Endothelial cell of umbilical vein (primary cell): Measurements from ENCODE around the gene SENP5. TPM values are rescaled to one million over a fixed set of nuclear protein-coding genes. Genes with fewer than 3 reads are reported as not detected.

Experiments used
- BruUV-seq: library from RNA; stranded (reverse); fragments of 400-500 nt; replicated peaks from 2 replicates; lab custom pipeline; 2021; lab: Mats Ljungman, UMichigan
- CTCF ChIA-PET: fragments of 300-600, 350-600 bp; sonication (Branson Sonifier 250); formaldehyde crosslinking; loops from one replicate; lab custom pipeline; 2021; ENCODE audit warnings: antibody characterized with exemption, inconsistent platforms; lab: Charles Lee
- POLR2A ChIA-PET: fragments of 300-600, 350-600 bp; sonication (Branson Sonifier 250); formaldehyde crosslinking; loops from one replicate; lab custom pipeline; 2021; ENCODE audit warnings: antibody characterized with exemption, inconsistent platforms; lab: Charles Lee
- DNase-seq: peaks from one replicate; pipeline ENCODE4 v3.0.0-alpha.2; 2011; ENCODE audit warnings: low read depth, low spot score
- FAIRE-seq: peaks from 2 replicates; lab custom pipeline; 2011; peaks lifted over from hg19 to GRCh38; lab: Jason Lieb, UNC
- H2AFZ ChIP-seq: 2 replicates; pipeline ENCODE4 v1.6.0; 2012; ENCODE audit warnings: low read depth, low read length, control low read depth, inconsistent platforms
- H3K27ac ChIP-seq: 2 replicates; pipeline ENCODE4 v1.5.1; 2011; ENCODE audit warnings: low read depth, mild to moderate bottlenecking, control low read depth, low read length, moderate library complexity; ENCODE audit not compliant: insufficient read depth
- H3K27me3 ChIP-seq, 2 experiments: 2 replicates each; pipeline versions ENCODE4 v1.6.0 to v1.6.1; 2011; ENCODE audit warnings: low read length in 2 of 2, mixed read lengths in 1 of 2; ENCODE audit not compliant: control insufficient read depth in 2 of 2, insufficient read depth in 2 of 2
- H3K36me3 ChIP-seq, 2 experiments: 2 replicates in 1 of 2; 3 replicates in 1 of 2; pipeline ENCODE4 v1.5.1; 2011; ENCODE audit warnings: low read length in 2 of 2, mild to moderate bottlenecking in 1 of 2, moderate library complexity in 1 of 2; ENCODE audit not compliant: control insufficient read depth in 2 of 2, insufficient read depth in 2 of 2; ENCODE audit errors: extremely low read depth in 1 of 2
- H3K4me1 ChIP-seq: 3 replicates; pipeline ENCODE4 v1.5.1; 2011; ENCODE audit warnings: mild to moderate bottlenecking, low read length; ENCODE audit not compliant: control insufficient read depth, insufficient read depth; ENCODE audit errors: extremely low read depth
- H3K4me2 ChIP-seq: 2 replicates; pipeline ENCODE4 v1.6.1; 2011; ENCODE audit warnings: low read length, control low read depth, mixed read lengths; ENCODE audit not compliant: insufficient read depth
- H3K4me3 ChIP-seq, 3 experiments: fragments of 200-600 bp in 1 of 3; sonication (generic), shearing (Covaris generic) in 1 of 3; replicated peaks in 1 of 3; 2 replicates each; pipeline ENCODE4 v1.5.1; 2011 to 2016; ENCODE audit warnings: control low read depth in 3 of 3, low read length in 3 of 3, mild to moderate bottlenecking in 2 of 3, inconsistent platforms in 1 of 3, low read depth in 1 of 3, moderate library complexity in 1 of 3; ENCODE audit not compliant: insufficient read depth in 1 of 3
- H3K79me2 ChIP-seq: 2 replicates; pipeline ENCODE4 v1.6.0; 2012; ENCODE audit warnings: low read length, inconsistent platforms; ENCODE audit not compliant: control insufficient read depth, insufficient read depth
- H3K9ac ChIP-seq: replicated peaks from 2 replicates; pipeline ENCODE3; 2011; ENCODE audit warnings: low read length, control low read depth; ENCODE audit not compliant: insufficient read depth; ENCODE audit errors: extremely low read depth
- H3K9me1 ChIP-seq: replicated peaks from 3 replicates; pipeline ENCODE4 v1.6.0; 2011; ENCODE audit warnings: mild to moderate bottlenecking, low read length; ENCODE audit not compliant: control insufficient read depth, insufficient read depth; ENCODE audit errors: extremely low read depth
- H3K9me3 ChIP-seq: replicated peaks from 2 replicates; pipeline ENCODE4 v1.5.1; 2012; ENCODE audit warnings: low read length, inconsistent platforms; ENCODE audit not compliant: control insufficient read depth, insufficient read depth
- H4K20me1 ChIP-seq: replicated peaks from 2 replicates; pipeline ENCODE3; 2011; ENCODE audit warnings: mild to moderate bottlenecking, low read length; ENCODE audit not compliant: control insufficient read depth, insufficient read depth; ENCODE audit errors: extremely low read depth
- CTCF ChIP-seq, 2 donors: IDR thresholded peaks; 1 replicate in 1 of 2; 2 replicates in 1 of 2; pipeline ENCODE4 v1.5.1; 2011; ENCODE audit warnings: low read length in 2 of 2, mild to moderate bottlenecking in 2 of 2, moderate library complexity in 2 of 2, control low read depth in 1 of 2, inconsistent platforms in 1 of 2, low read depth in 1 of 2; ENCODE audit not compliant: insufficient read depth in 1 of 2; ENCODE audit errors: extremely low read depth in 1 of 2
- EZH2 ChIP-seq: IDR thresholded peaks from 2 replicates; pipeline ENCODE4 v1.6.1; 2012; ENCODE audit warnings: borderline replicate concordance, low read depth, mild to moderate bottlenecking, moderate library complexity, low read length, inconsistent platforms; ENCODE audit not compliant: severe bottlenecking
- FOS ChIP-seq: IDR thresholded peaks from 2 replicates; pipeline ENCODE4 v1.6.1; 2011; ENCODE audit warnings: mild to moderate bottlenecking, low read length, moderate library complexity, borderline replicate concordance; ENCODE audit not compliant: insufficient read depth
- GATA2 ChIP-seq: IDR thresholded peaks from 2 replicates; pipeline ENCODE4 v1.7.0; 2011; ENCODE audit warnings: low read depth, mild to moderate bottlenecking, moderate library complexity, mixed read lengths, low read length; ENCODE audit not compliant: insufficient read length, insufficient read depth
- JUN ChIP-seq: IDR thresholded peaks from 2 replicates; pipeline ENCODE4 v1.6.1; 2011; ENCODE audit warnings: borderline replicate concordance, low read depth; ENCODE audit not compliant: insufficient read length, insufficient read depth
- MYC ChIP-seq: IDR thresholded peaks from one replicate; pipeline ENCODE4 v1.6.1; 2011; ENCODE audit warnings: mild to moderate bottlenecking, low read depth, low read length
- POLR2A ChIP-seq: IDR thresholded peaks from 2 replicates; pipeline ENCODE4 v1.6.1; 2012; ENCODE audit warnings: low read depth, mild to moderate bottlenecking, control low read depth, low read length
- dilution Hi-C: fragments of 300-500 bp; cut with MboI; formaldehyde crosslinking; loops from one replicate; pipeline ENCODE4 v1.15.0; 2019; ENCODE audit warnings: low sequenced_read_pairs; ENCODE audit not compliant: extremely low pct_ligation_motif_present
- intact Hi-C: fragments of 100-400 bp; cut with micrococcal nuclease; formaldehyde crosslinking; loops from one replicate; pipeline ENCODE4 v1.10.0; 2022
- polyA plus RNA-seq, 4 experiments: library from polyadenylated mRNA; depleted of rRNA in 3 of 4; stranded (reverse) in 3 of 4; unstranded in 1 of 4; fragments of >200 nt; gene quantifications; 2 replicates each; pipeline versions ENCODE4 v1.2.1 to v1.2.3, GENCODE V29; 2011 to 2012; ENCODE audit warnings: missing spikeins in 1 of 4
- total RNA-seq: library from RNA; stranded (reverse); gene quantifications from 2 replicates; pipeline ENCODE4 v1.2.3, GENCODE V29; 2021
- TF ChIP-seq, protein P1 (sequence below): IDR thresholded peaks from 2 replicates; pipeline ENCODE4 v1.6.1; 2011; ENCODE audit not compliant: insufficient read depth, insufficient read length

Gene SENP5
- total and polyA plus RNA-seq, 2 donors (not counting 3 experiments of a cell fraction or from before 2014, with no cell fraction given), result 7.9 to 33.5 TPM

DNA sequence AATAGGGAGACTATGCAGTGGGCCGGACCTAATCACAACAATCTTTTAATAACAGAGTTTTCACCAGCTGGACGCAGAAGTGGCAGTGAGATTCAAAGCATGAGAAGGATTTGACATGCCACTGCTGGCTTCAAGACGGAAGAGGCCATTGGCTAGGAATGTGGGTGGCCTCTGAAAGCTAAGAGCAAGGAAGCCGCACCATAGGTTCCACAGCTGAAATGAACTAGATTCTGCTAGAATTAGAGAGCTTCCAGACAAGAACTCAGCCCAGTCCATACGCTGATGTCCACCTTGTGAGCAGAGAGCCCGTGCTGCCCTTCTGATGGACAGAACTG lies 81.5 kb downstream of the SENP5 start:
- Histone ChIP-seq H3K27me3 (no peaks in the 10 kb centered on the region), H3K9me1 (no peaks in the 10 kb centered on the region), H3K36me3 (no peaks in the 10 kb centered on the region), H4K20me1 (no peaks in the 10 kb centered on the region), H3K4me2 (no peak overlapping the region), H3K27ac (no peak overlapping the region), H3K79me2 (peaks cover 2% of the 10 kb centered on the region), H3K9me3 (no peaks in the 10 kb centered on the region), H3K4me3 (no peak overlapping the region), H3K4me1 (no peaks in the 10 kb centered on the region), H2AFZ (no peak overlapping the region), H3K9ac (no peak overlapping the region)
- intact Hi-C loops (no loop called here), dilution Hi-C loops (no loop called here)
- DNase-seq (no peak), FAIRE-seq (no peak)
- CTCF ChIA-PET, result interaction anchor here (1.6 to 1.8 kb wide), 2 partner anchors 10 to 21 kb away, joined by 3 to 10 read pairs; no protein-coding TSS in a partner anchor
- POLR2A ChIA-PET, result no interaction called here
- no peak for TF ChIP-seq FOS
- no peak for TF ChIP-seq EZH2
- TF ChIP-seq MYC, result no peak
- BruUV-seq, result no TSS peak

DNA sequence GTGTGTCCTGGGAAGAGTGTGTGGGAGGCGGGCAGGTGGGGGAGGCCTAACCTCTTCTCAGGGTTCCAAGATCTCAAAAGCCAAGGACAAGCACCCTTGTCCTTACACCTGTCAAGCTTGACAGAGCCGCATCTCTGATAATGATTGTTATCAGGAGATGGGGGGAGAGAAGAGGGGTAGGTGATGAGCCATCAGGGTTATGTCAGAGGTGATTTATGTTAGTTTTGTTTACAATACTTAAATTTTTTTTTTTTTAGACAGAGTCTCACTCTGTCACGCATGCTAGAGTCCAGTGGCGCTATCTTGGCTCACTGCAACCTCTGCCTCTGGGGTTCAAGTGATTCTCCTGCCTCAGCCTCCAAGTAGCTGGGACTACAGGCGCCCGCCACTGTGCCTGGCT lies 82.0 kb downstream of the SENP5 start:
- Histone ChIP-seq H2AFZ (no peak overlapping the region), H3K79me2 (no peaks in the 10 kb centered on the region), H3K9ac (no peak overlapping the region), H3K4me3 (no peak overlapping the region), H3K36me3 (no peaks in the 10 kb centered on the region), H3K27ac (no peak overlapping the region), H3K9me3 (no peaks in the 10 kb centered on the region), H3K4me2 (no peak overlapping the region), H4K20me1 (no peaks in the 10 kb centered on the region), H3K9me1 (no peaks in the 10 kb centered on the region), H3K4me1 (no peaks in the 10 kb centered on the region), H3K27me3 (no peaks in the 10 kb centered on the region)
- dilution Hi-C loops, result no loop called here
- FAIRE-seq (no peak), DNase-seq (no peak)
- intact Hi-C loops, result no loop called here
- ChIA-PET POLR2A (no interaction called here), CTCF (interaction anchor here (0.9 to 1.8 kb wide), 3 partner anchors 8 to 20 kb away, joined by 3 to 10 read pairs (median 3); no protein-coding TSS in a partner anchor)
- no TSS peak for BruUV-seq
- no peak for TF ChIP-seq CTCF (IDR thresholded peaks at IDR 0.05; ENCODE audit: extremely low read depth in 1 of 2, insufficient read depth in 1 of 2, low read depth in 1 of 2, low read length in 2 of 2)
- no peak for TF ChIP-seq FOS
- no peak for TF ChIP-seq JUN
- no peak for TF ChIP-seq GATA2
- TF ChIP-seq EZH2, result no peak
- TF ChIP-seq POLR2A, result no peak
- TF ChIP-seq, protein P1, sequence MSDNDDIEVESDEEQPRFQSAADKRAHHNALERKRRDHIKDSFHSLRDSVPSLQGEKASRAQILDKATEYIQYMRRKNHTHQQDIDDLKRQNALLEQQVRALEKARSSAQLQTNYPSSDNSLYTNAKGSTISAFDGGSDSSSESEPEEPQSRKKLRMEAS, result no peak
- no peak for TF ChIP-seq MYC
